ENCODE results near the gene BTD.

DNA sequence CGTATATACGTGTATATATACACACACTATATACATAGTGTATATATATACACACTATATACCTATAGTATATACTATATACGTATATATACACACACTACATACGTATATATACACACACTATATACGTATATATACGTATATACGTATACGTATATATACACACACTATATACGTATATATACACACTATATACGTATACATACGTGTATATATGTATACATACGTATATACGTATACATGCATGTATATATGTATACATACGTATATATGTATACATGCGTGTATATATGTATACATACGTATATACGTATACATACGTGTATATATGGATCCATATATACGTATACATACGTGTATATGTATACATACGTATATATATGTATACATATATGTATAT lies 9.6 kb upstream of the BTD start:
- TF ChIP-seq, protein P1, sequence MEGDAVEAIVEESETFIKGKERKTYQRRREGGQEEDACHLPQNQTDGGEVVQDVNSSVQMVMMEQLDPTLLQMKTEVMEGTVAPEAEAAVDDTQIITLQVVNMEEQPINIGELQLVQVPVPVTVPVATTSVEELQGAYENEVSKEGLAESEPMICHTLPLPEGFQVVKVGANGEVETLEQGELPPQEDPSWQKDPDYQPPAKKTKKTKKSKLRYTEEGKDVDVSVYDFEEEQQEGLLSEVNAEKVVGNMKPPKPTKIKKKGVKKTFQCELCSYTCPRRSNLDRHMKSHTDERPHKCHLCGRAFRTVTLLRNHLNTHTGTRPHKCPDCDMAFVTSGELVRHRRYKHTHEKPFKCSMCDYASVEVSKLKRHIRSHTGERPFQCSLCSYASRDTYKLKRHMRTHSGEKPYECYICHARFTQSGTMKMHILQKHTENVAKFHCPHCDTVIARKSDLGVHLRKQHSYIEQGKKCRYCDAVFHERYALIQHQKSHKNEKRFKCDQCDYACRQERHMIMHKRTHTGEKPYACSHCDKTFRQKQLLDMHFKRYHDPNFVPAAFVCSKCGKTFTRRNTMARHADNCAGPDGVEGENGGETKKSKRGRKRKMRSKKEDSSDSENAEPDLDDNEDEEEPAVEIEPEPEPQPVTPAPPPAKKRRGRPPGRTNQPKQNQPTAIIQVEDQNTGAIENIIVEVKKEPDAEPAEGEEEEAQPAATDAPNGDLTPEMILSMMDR (IDR thresholded peaks at IDR 0.05; ENCODE audit: extremely low read depth in 1 of 2, insufficient read depth in 1 of 2, low read depth in 1 of 2, low read length in 2 of 2): no peak
- TF ChIP-seq MYC (IDR thresholded peaks at IDR 0.05; ENCODE audit: low read depth, low read length) (no peak), EZH2 (IDR thresholded peaks at IDR 0.05; ENCODE audit: borderline replicate concordance, low read depth, low read length, severe bottlenecking) (no peak), POLR2AphosphoS5 (IDR thresholded peaks at IDR 0.05; ENCODE audit: insufficient read depth, low read depth, low read length) (no peak), POLR2A (IDR thresholded peaks at IDR 0.05; ENCODE audit: low read depth, low read length) (no peak)

Measured in endothelial cell of umbilical vein (primary cell).